HepG2 (cell line): Measurements from ENCODE around the gene AURKA. TPM values are rescaled to one million over a fixed set of nuclear protein-coding genes. Genes with fewer than 3 reads are reported as not detected.
A peak's percentile ranks its signal among the peaks of the same experiment; 100 is the strongest.

Source experiments
- ATAC-seq: fragments of 200-7000 bp; cut with Tn5 transposase; 3 replicates; pipeline ENCODE4 v1.9.1; 2020; ENCODE audit warnings: mild to moderate bottlenecking, moderate library complexity
- BruUV-seq: library from RNA; stranded (reverse); fragments of 400-500 nt; replicated peaks from 2 replicates; lab custom pipeline; 2021; lab: Mats Ljungman, UMichigan
- CTCF ChIA-PET: fragments of 300-600 bp; formaldehyde crosslinking; extraction: SDS; loops from one replicate; lab custom pipeline; 2021; ENCODE audit warnings: low total read pairs, inconsistent platforms, low intra/inter-chr PET ratio; lab: Yijun Ruan, JAX
- POLR2A ChIA-PET: fragments of 350-600 bp; sonication (Branson Sonifier 250); formaldehyde crosslinking; loops from one replicate; lab custom pipeline; 2020; ENCODE audit warnings: antibody characterized with exemption, inconsistent platforms; lab: Yijun Ruan, JAX
- DNase-seq: peaks from one replicate; pipeline ENCODE4 v3.0.0-alpha.2; 2015; ENCODE audit warnings: low spot score
- FAIRE-seq: peaks from 3 replicates; lab custom pipeline; 2011; peaks lifted over from hg19 to GRCh38; lab: Jason Lieb, UNC
- H2AFZ ChIP-seq: one replicate; pipeline ENCODE4 v1.6.1; 2011; ENCODE audit warnings: low read length, inconsistent platforms
- H3K27ac ChIP-seq: fragments of 300-600 bp; 3 replicates; pipeline ENCODE4 v1.8.0; 2011; ENCODE audit warnings: mixed run types, mild to moderate bottlenecking, mixed read lengths, low read length, inconsistent platforms; ENCODE audit not compliant: insufficient read depth; ENCODE audit errors: extremely low read length
- H3K27me3 ChIP-seq, 2 experiments: fragments of 200-600 bp in 1 of 2; 2 replicates in 1 of 2; 3 replicates in 1 of 2; pipeline versions ENCODE4 v1.6.0 to v1.8.0; 2011; ENCODE audit warnings: low read length in 2 of 2, mild to moderate bottlenecking in 2 of 2, moderate library complexity in 2 of 2, inconsistent platforms in 1 of 2; ENCODE audit not compliant: insufficient read depth in 2 of 2, control insufficient read depth in 1 of 2
- H3K36me3 ChIP-seq, 2 experiments: fragments of 200-600 bp in 1 of 2; replicated peaks in 1 of 2; 2 replicates in 1 of 2; 3 replicates in 1 of 2; pipeline versions ENCODE4 v1.5.1 to v1.8.0; 2011; ENCODE audit warnings: low read length in 2 of 2, inconsistent platforms in 1 of 2; ENCODE audit not compliant: insufficient read depth in 2 of 2, control insufficient read depth in 1 of 2
- H3K4me1 ChIP-seq: 2 replicates; pipeline ENCODE4 v1.5.1; 2012; ENCODE audit warnings: low read length, inconsistent platforms; ENCODE audit not compliant: insufficient read depth
- H3K4me2 ChIP-seq: 2 replicates; pipeline ENCODE4 v1.6.0; 2011; ENCODE audit warnings: low read depth, low read length, inconsistent platforms
- H3K4me3 ChIP-seq, 3 experiments: fragments of 200-600 bp in 1 of 3; sonication (generic), shearing (Covaris generic) in 1 of 3; replicated peaks in 1 of 3; 2 replicates each; pipeline ENCODE4 v1.5.1; 2011 to 2016; ENCODE audit warnings: low read length in 3 of 3, inconsistent platforms in 2 of 3, low read depth in 2 of 3, mild to moderate bottlenecking in 2 of 3, control low read depth in 1 of 3, mixed read lengths in 1 of 3; ENCODE audit not compliant: insufficient read depth in 1 of 3
- H3K79me2 ChIP-seq: one replicate; pipeline ENCODE4 v1.6.1; 2011; ENCODE audit warnings: low read length, inconsistent platforms; ENCODE audit not compliant: insufficient read depth
- H3K9ac ChIP-seq: 2 replicates; pipeline ENCODE4 v1.6.0; 2011; ENCODE audit warnings: mild to moderate bottlenecking, low read depth, low read length, inconsistent platforms; ENCODE audit not compliant: insufficient read depth
- H3K9me3 ChIP-seq: 2 replicates; pipeline ENCODE4 v1.5.1; 2012; ENCODE audit warnings: mild to moderate bottlenecking, low read length
- H4K20me1 ChIP-seq: 2 replicates; pipeline ENCODE4 v1.6.0; 2011; ENCODE audit warnings: inconsistent platforms, mild to moderate bottlenecking, low read length, moderate library complexity; ENCODE audit not compliant: insufficient read depth
- CENPT ChIP-seq: sonication (generic); formaldehyde crosslinking; IDR thresholded peaks from 2 replicates; pipeline ENCODE4 v1.8.0; 2022; ENCODE audit warnings: low read depth, mild to moderate bottlenecking, moderate library complexity, missing genetic modification reagents
- NKX3-1 ChIP-seq: sonication (generic); formaldehyde crosslinking; IDR thresholded peaks from 2 replicates; pipeline ENCODE4 v1.5.0; 2020; ENCODE audit warnings: missing genetic modification reagents
- POLR2A ChIP-seq, 2 experiments: IDR thresholded peaks; 2 replicates each; pipeline ENCODE4 v1.6.1; 2011; ENCODE audit warnings: low read depth in 2 of 2, low read length in 2 of 2, mild to moderate bottlenecking in 1 of 2, moderate library complexity in 1 of 2; ENCODE audit not compliant: insufficient read depth in 1 of 2
- ZFP91 ChIP-seq: sonication (generic); formaldehyde crosslinking; IDR thresholded peaks from 2 replicates; pipeline ENCODE4 v1.9.0; 2022; ENCODE audit warnings: missing genetic modification reagents, mild to moderate bottlenecking, borderline replicate concordance
- ZNF30 ChIP-seq: sonication (generic); formaldehyde crosslinking; IDR thresholded peaks from 2 replicates; pipeline ENCODE4 v1.5.0; 2020; ENCODE audit warnings: mild to moderate bottlenecking, missing genetic modification reagents
- ZNF460 ChIP-seq: sonication (generic); formaldehyde crosslinking; IDR thresholded peaks from 2 replicates; pipeline ENCODE4 v1.5.1; 2020; ENCODE audit warnings: missing genetic modification reagents, mild to moderate bottlenecking, borderline replicate concordance
- WGBS: methylation state at CpG from one replicate; pipeline ENCODE4 v1.1.6; 2017; ENCODE audit warnings: low lambda C conversion rate; 5-methylcytosine and 5-hydroxymethylcytosine counted together
- in situ Hi-C: cut with HindIII; loops from 2 replicates; pipeline ENCODE4 v1.10.0; 2017; ENCODE audit warnings: low pct_unique_long_range_greater_than_20kb; ENCODE audit not compliant: extremely low pct_ligation_motif_present
- intact Hi-C: fragments of 100-400 bp; cut with micrococcal nuclease; formaldehyde crosslinking; loops from one replicate; pipeline ENCODE4 v1.10.0; 2022; ENCODE audit not compliant: unreplicated experiment
- polyA plus RNA-seq, 8 experiments: library from polyadenylated mRNA; depleted of rRNA in 3 of 8; stranded (reverse) in 7 of 8; unstranded in 1 of 8; fragments of >200 nt; fragmentation: Illumina TruSeq in 4 of 8; extraction: Trizol in 4 of 8; gene quantifications; 2 replicates each; pipeline versions ENCODE4 v1.2.1 to v1.2.3, GENCODE V29; 2011 to 2016; ENCODE audit warnings: low read depth in 4 of 8, missing spikeins in 1 of 8, mixed read lengths in 1 of 8; ENCODE audit not compliant: insufficient read depth in 1 of 8
- total RNA-seq, 5 experiments: library from RNA; depleted of rRNA; stranded (reverse); fragments of >200 nt; fragmentation: Illumina TruSeq; extraction: Trizol; gene quantifications; 2 replicates each; pipeline ENCODE4 v1.2.3, GENCODE V29; 2016; ENCODE audit warnings: low read depth in 1 of 5
- TF ChIP-seq, protein P1 (sequence below): IDR thresholded peaks from 2 replicates; pipeline ENCODE4 v1.6.1; 2018; ENCODE audit warnings: missing genetic modification reagents

Gene AURKA
- total and polyA plus RNA-seq, 2 of the 13 experiments (the other 11 are each of a cell fraction or from before 2014, with no cell fraction given) = 96.4 to 224 TPM

DNA sequence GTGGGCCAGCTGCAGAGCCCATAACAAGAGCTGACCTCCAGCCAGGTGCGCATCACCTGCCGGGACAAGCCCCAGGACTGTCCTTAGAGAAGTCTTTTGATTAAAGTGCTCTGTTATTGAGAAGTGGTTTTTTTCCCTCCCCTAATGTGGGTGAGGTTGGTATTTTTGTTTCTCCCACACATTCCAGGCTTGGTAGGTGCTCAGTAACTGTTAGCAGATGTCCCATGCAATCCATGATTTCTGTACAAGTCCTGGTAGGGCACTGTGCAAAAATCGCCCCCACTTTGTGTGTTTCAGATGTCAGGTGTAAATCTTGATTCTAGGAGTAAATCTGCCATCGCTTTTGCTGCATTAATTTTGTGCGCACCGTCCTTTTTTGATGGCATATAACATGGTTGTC, 28.5 kb downstream of the AURKA start:
- Histone ChIP-seq H3K9ac (no peak overlapping the region), H3K27me3 (no peaks in the 10 kb centered on the region; a peak in 1 of 5 replicates), H3K4me1 (peaks cover 22% of the 10 kb centered on the region), H3K4me2 (no peak overlapping the region), H3K4me3 (no peak overlapping the region), H2AFZ (no peak overlapping the region), H4K20me1 (peaks cover 3% of the 10 kb centered on the region; the same call in 1 of the 2 replicates), H3K36me3 (peaks cover 3 to 28% of the 10 kb centered on the region in 2 experiments; a peak in 4 of 5 replicates), H3K27ac (no peak overlapping the region), H3K79me2 (peaks cover 11% of the 10 kb centered on the region), H3K9me3 (no peaks in the 10 kb centered on the region)
- intact Hi-C loops = no loop called here
- 94% methylated on average over 6 of the region's 6 CpGs for WGBS
- in situ Hi-C loops = no loop called here
- BruUV-seq = no TSS peak
- DNase-seq (no peak), ATAC-seq (no peak), FAIRE-seq (no peak)
- POLR2A ChIA-PET = interaction anchor here (1.4 kb wide), 1 partner anchor 29 kb away, joined by 3 read pairs; the partner anchor contains the start of genes AURKA and CSTF1
- TF ChIP-seq NKX3-1 = no peak
- TF ChIP-seq ZFP91 (CRISPR knock-in tag) = no peak
- no peak for TF ChIP-seq ZNF460 (CRISPR knock-in tag)
- TF ChIP-seq ZNF30 = no peak
- TF ChIP-seq, protein P1, sequence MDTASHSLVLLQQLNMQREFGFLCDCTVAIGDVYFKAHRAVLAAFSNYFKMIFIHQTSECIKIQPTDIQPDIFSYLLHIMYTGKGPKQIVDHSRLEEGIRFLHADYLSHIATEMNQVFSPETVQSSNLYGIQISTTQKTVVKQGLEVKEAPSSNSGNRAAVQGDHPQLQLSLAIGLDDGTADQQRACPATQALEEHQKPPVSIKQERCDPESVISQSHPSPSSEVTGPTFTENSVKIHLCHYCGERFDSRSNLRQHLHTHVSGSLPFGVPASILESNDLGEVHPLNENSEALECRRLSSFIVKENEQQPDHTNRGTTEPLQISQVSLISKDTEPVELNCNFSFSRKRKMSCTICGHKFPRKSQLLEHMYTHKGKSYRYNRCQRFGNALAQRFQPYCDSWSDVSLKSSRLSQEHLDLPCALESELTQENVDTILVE (CRISPR knock-in tag) = no peak
- no peak for TF ChIP-seq CENPT (CRISPR knock-in tag)
- 0 out of 4 replicates have a peak, but pooled peaks of 1 of the 2 experiments have one; percentile 9 for TF ChIP-seq POLR2A (IDR thresholded peaks at IDR 0.05; ENCODE audit: insufficient read depth in 1 of 2, low read depth in 2 of 2, low read length in 2 of 2)
- CTCF ChIA-PET = no interaction called here
